NOMO-1 treated with DMSO at 0.1 percent for 48 hours (cell line): Measurements from ENCODE around the gene TMEM117.

ENCODE experiments used
- DNase-seq: peaks from one replicate; lab custom pipeline; 2025; ENCODE audit not compliant: unreplicated experiment; lab: John Stamatoyannopoulos, UW

Gene TMEM117

GRCh38 chr12:44091948-44092606, 256.2 kb downstream of the TMEM117 start:
- no peak for DNase-seq

DNA sequence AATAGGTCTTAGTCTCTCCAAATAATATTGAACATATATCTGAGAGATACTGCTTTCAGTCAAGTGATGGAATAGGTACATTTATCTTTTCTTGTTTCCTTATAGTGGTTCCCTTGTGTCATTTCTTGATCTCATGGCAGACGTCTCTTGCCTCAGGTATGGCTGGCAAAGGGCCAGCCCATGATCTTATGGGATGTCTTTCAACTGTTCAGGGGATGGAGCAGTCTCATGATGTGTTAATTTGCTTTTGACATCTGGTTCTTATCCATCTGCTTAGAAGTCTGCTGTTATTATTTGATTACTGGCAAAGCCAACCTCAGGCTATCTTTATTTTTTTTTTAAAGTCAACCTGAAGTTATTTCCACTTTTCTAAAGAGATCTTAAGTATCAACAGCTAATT, 262.9 kb downstream of the TMEM117 start:
- no peak for DNase-seq

DNA sequence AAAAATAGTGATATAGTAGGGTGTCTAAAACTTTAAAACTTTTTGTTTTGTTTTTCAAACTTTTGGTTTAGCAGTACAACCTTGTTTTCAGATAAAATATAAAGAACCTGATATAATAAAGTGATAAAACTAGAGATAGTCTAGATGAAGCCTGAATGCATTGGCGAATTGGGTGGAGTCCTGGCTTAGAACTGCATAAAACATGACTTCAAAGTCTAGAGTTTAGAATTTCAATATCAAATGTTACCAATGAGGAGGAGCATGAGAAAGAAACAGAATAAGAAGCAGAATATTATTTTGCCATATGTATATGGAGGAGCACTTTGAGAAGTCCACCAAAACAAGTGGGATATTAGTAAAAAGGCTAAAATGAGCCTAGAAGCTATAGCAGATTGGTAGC, 263.6 kb downstream of the TMEM117 start:
- DNase-seq = no peak

DNA sequence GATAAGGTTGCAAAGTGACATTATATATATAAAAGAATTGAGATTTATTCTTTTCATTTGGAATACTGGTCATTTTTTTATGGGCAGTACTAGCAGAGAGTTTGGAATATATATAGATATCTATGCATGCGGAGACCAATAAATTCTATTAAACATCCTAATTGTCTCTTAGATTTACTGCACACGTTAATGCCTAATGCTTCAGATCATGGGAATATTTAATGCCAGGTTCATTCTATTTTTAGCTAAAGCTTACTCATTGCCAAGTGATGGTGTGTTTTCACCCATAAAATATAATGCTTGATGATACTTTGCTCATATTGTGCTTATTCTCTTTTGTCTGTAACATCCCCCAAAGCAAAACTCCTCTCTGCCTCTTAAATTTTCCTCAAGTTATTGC, 264.4 kb downstream of the TMEM117 start:
- no peak for DNase-seq

DNA sequence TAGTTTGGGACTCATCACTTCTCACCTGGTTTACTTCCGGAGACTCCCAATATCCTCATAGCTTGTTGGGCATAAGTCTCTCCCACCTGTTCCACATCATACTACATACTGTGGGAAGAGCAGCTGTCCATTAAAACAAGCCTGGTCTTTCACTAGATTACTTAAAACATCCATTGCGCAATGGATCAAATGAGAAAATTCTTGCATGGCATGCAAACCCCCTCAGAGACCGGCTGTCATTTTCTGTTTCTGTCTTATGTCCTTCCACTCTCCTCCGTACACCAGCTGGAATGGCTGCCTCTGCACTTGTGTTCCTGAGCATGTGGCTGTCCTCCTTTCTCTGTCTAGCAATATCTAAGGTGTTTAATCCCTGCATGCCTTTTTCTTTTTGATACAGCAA, 265.6 kb downstream of the TMEM117 start:
- DNase-seq = no peak

GRCh38 chr12:44114906-44115305, 279.0 kb downstream of the TMEM117 start:
- DNase-seq = no peak

GRCh38 chr12:44117337-44117736, 281.5 kb downstream of the TMEM117 start:
- no peak for DNase-seq

- no peak for DNase-seq
These were observed 283.1 kb downstream of the TMEM117 start for GRCh38 chr12:44118946-44119345.

DNA sequence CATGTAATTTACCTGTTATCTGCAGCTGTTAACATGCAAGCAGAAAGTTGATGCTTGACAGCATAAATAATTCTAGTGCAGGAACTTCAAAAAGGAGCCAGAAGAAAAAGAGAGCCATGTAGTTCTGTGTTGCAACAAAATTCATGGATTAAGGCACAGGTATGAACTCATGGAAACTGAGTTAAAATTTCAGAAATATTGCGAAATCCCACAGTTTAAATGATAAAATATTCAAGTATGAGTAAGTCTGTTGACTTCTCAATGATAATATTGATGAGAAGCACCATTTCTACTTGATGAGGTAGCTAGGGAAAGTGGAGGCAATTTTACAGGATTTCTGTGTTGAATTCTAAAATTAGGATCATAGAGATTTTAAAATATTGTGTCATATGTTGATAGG, 290.9 kb downstream of the TMEM117 start:
- DNase-seq = no peak

DNA sequence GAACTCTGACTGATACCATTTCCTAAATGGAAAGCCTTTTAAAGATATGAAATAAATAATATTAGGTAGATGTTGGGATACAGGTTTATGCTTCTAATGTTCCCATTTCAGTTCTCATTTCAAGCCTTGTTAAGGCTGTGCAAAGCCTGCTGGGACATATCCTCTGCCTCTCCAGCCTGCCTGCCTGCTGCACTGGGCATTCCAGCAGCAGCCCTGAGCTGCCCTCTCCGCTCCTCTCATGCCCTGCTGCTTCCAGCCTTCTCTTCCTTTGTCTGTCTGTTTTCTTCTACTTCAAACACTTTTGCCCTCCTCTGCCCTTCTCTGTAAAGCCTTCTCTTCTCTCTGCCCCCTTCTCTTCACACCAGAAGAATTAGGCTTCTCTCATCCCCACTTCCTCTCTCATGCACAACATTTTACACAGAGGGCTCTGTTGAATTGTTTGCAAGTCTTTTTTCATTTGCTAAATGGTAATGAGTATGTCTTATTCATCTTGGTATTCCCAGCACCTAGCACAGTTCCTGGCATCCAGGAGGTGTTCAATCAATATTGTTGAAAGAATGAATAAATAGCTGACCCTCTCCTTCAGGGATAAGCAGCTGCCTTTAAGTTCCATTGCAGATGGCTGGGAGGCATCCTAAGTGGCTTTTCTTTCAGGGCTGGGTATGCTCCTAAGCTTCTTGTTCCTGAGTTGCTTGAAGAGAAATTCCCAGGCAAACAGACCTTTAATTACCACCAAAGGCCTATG, 292.3 kb downstream of the TMEM117 start:
- DNase-seq = no peak

GRCh38 chr12:44143175-44143574, 307.3 kb downstream of the TMEM117 start:
- no peak for DNase-seq

DNA sequence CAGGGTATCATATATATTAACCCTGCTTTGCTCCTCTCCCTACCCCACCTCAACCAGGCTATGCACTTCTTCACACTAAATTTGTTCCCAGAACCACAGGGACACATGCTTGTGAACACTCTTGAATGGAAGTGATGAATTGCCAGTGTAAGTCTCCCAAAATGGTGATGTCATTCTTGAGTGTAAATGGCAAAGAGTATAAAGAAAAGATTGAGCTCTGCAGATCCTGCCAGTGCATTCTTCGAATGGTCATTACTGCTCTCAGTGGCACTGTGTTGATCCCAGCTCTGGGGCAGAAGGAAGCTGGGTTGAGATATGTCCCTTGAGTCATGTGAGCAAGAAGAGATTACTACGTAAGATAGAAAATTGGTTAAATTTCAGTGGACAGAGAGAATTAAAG, 313.1 kb downstream of the TMEM117 start:
- no peak for DNase-seq

- DNase-seq = no peak
These were observed 318.2 kb downstream of the TMEM117 start for GRCh38 chr12:44154128-44154527.

DNA sequence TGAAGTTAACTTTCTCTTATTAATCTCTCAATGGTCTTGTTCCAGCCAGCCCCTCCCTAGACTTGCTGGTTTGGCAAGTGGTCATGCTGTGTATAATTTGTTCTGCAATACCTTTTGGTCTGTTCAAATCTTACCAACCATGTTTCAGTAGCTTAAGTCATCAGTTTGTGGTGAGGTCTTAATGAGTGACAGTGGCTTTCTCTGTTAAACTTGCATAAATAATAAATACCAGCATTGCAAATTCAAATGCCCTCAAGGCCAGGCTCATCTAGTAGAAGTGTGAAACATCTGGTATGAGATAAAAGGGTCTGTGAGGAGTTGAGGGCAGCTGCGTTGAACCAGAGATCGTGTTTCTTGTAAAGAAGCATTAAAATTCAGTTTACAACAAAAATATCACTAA, 319.5 kb downstream of the TMEM117 start:
- DNase-seq = no peak

DNA sequence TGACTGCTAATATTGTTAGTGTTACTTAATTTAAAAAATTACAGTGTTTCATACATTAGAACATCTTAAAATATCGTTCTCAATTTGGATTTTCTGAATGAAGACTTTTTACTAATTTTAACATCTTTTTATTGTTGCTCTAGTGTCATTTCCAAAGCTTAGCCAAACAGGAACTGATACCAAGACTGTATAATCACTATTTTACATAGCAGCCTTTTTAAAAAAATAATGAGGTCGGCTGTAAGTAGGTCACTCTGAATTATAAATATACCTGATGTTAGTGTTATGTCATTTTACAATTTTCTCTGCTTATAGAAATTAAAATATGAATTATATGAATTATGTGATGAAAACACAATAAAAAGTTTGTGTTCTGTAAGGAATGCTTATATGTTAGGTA, 321.5 kb downstream of the TMEM117 start:
- no peak for DNase-seq

DNA sequence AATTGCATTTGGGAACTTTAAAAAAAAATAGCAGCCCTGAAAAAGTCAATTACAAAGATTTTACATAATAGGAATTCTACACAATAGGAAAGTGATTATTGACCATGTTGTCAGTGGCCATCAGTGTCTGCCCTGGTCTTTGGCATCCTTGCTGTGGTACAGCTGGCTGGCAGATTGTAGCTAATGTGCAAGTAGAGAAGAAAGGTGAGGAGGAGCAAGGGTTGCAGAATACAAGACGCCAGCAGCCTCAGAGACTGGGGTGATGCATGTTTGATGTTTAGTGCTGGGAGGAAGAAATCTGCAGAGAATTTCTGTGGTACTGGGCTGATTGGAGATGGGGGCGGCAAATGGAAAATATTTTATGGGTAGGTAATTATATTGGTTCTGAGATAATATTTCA, 322.9 kb downstream of the TMEM117 start:
- DNase-seq = no peak

DNA sequence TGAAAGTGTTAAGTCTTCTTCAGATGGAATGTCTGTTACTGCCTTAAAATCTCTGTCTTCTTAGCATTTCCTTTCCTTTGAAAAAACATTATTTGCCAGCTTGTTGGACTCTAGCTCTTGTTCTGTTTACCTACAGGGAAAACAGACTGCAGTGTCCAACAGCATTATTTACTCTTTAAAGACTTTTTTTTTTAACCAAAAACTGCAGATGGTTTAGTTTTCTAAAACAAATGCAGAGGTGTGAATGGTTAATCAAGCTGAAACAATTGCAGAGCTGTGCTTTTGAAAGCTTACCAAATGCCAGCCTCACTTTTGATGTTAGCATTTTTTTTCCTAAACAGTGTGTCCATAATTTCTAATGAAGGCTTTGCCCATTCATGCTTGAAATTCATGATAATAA, 323.3 kb downstream of the TMEM117 start:
- no peak for DNase-seq

GRCh38 chr12:44159862-44160261, 324.0 kb downstream of the TMEM117 start:
- DNase-seq = no peak

DNA sequence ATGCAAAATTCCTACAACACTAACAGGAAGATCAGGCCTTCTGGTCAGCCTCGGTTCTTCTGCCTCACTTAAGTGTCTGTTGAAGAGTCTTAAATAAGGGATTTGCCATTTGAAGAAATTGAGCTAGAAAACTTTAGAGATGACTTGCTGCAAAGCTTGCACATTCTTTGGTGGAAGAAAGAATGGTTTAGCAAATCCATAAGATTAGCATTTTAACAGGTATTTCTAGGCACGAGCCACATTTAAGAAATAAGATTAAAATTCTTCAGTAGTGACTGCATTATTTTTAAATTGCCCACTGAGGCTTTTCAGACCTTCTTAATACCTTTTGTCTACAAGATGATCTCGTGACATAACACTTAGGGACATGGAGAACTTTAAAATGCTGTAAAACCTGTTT, 327.1 kb downstream of the TMEM117 start:
- DNase-seq = no peak

GRCh38 chr12:44174053-44174452, 338.2 kb downstream of the TMEM117 start:
- DNase-seq = no peak

GRCh38 chr12:44184499-44185206, 348.8 kb downstream of the TMEM117 start:
- DNase-seq = no peak

- no peak for DNase-seq
These were observed 357.4 kb downstream of the TMEM117 start for GRCh38 chr12:44193281-44193680.
